ENCODE measurements around the gene SYMPK.
A peak's percentile ranks its signal among the peaks of the same experiment; 100 is the strongest.

Gene SYMPK

DNA sequence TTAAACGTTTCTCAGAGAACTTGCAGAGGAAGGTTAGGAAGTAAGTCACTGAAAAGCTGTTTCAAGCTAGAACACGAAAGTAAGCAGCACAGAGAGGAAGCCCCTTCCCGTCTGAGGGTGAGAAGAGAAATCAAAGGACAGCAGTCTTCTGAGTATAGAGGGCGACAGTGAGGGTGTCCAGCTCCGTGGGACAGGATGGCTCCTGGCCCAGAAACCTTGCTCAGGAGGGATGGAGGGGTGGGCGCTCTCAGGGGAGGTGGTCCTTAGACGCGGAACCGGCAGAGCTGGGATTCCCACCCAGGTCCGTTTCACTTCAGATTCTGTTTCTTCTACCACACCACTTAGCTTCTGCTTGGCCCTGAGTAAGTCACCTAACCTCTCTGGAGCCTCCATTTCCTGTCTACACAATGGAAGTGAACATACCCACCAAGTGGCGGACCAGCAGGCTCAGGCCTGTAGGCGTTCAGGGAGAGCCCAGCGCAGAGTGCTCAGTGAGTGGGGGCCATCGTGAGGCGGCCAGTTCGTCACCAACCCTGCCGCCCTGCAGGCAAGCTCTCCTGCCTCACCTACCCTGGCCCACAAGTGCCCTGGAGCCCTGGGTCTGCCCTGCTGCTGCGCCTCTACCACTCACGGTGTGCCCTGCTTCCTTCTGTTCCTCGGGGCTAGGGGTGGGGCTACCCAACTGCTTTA, 42.4 kb downstream of the SYMPK start:
- peak overlapping the region; percentile 20 for H3K27ac Mint-ChIP-seq
- peaks cover 7 to 25% of the 10 kb centered on the region in 2 donors for H3K4me1 Mint-ChIP-seq
- ATAC-seq (replicated peaks) (no peak), DNase-seq (no peak)
- no peak overlapping the region for H3K4me3 Mint-ChIP-seq
- H3K36me3 Mint-ChIP-seq = peaks cover 50 to 58% of the 10 kb centered on the region in 2 donors
- H3K27me3 Mint-ChIP-seq = peaks cover 0 to 4% of the 10 kb centered on the region in 2 donors
- no peaks in the 10 kb centered on the region for H3K9me3 Mint-ChIP-seq

DNA sequence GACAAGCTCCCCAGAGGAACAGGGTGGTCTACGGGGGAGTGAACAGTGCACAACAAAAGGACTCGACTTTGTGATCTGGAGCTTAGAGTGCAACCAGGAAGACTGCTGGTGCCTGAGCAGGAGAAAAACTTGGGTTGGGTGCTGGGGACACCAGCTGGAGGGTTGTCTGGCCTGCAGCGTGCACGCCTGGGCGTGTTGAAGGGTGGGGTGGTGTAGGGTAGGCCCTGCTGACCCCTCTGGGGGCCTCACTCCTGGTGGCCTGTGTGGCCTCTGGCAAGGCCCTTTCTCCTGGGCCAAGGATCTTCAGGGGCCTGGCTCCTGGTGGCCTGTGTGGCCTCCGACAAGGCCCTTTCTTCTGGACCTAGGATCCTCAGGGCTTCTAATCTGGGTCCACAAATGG, 43.2 kb downstream of the SYMPK start:
- no peak for ATAC-seq (replicated peaks)
- Mint-ChIP-seq H3K4me1 (peaks cover 9 to 27% of the 10 kb centered on the region in 2 donors), H3K27ac (no peak overlapping the region), H3K27me3 (peaks cover 0 to 6% of the 10 kb centered on the region in 2 donors), H3K4me3 (no peak overlapping the region), H3K9me3 (no peaks in the 10 kb centered on the region), H3K36me3 (peaks cover 49 to 54% of the 10 kb centered on the region in 2 donors)
- no peak for DNase-seq

DNA sequence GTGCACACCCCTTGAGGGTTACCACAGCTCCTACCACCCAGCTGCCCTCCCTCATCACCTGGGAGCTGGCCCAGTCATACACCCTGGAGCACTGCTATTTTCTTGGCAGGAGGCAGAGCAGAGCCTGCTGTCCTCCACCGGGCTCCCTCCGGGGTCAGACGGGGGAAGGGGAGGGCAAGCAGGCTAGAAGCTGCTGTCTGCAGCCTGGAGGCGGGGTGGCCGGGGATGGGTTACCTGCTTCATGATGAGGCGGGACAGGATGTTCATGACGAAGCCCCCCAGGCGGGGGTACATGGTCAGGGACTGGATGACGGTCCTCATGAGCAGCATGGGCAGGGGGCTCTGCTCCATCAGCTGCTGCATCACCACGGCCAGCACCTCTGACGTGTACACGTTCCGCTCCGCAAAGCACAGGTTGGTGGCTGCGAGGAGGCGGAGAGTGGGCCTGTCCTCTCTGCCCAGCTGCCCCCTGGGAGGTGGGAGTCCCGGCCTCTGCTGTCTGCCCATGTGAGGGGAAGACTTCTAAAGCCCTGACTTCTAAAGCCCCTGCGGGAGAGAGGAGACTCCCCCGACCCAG, 45.1 kb downstream of the SYMPK start:
- Mint-ChIP-seq H3K36me3 (peaks cover 46 to 52% of the 10 kb centered on the region in 2 donors), H3K4me3 (no peak overlapping the region), H3K27me3 (peaks cover under 1 to 21% of the 10 kb centered on the region in 2 donors), H3K4me1 (peaks cover 9 to 27% of the 10 kb centered on the region in 2 donors), H3K27ac (peak overlapping the region; percentile 31), H3K9me3 (no peaks in the 10 kb centered on the region)
- ATAC-seq (replicated peaks) (peak; percentile 6 to 17), DNase-seq (no peak)

DNA sequence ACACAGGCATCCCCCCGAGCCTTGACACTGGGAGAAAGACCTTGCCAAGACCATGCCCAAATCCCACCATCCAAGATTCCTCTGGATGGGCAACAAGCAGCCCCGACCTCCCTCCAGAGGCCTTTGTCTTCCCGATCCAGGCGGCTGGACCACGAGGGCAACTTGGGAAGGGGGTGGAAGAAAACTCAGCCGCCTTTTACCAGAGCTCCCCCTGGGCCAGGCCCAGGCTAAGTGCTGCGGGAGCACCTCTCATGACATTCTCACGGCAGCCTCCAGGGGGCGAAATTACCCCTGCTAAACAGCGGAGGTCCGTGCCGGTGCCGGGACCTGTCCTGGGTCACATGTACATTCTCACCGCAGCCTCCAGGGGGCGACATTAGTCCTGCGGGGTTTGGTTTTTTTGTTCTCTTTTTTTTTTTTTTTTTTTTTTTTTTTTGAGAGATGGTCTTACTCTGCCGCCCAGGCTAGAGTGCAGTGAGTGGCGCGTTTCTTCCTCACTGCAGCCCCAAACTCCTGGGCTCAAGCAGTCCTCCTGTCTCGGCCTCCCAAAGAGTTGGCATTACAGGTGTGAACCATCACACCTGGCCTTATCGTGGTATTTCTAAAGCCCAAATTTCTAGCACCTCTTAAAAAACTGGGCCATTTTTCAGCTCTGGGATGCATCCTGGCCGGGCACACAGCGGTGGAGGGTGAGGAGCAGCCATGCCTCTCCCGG, 45.8 kb downstream of the SYMPK start:
- peaks cover 7 to 27% of the 10 kb centered on the region in 2 donors for H3K27me3 Mint-ChIP-seq
- H3K27ac Mint-ChIP-seq = peak overlapping the region; percentile 20
- peaks cover 9 to 27% of the 10 kb centered on the region in 2 donors for H3K4me1 Mint-ChIP-seq
- DNase-seq = peak; percentile 91
- no peaks in the 10 kb centered on the region for H3K9me3 Mint-ChIP-seq
- ATAC-seq (replicated peaks) = peak; percentile 94 to 97
- H3K36me3 Mint-ChIP-seq = peaks cover 46 to 51% of the 10 kb centered on the region in 2 donors
- H3K4me3 Mint-ChIP-seq = peak overlapping the region in 1 of 2 donors; percentile 22

DNA sequence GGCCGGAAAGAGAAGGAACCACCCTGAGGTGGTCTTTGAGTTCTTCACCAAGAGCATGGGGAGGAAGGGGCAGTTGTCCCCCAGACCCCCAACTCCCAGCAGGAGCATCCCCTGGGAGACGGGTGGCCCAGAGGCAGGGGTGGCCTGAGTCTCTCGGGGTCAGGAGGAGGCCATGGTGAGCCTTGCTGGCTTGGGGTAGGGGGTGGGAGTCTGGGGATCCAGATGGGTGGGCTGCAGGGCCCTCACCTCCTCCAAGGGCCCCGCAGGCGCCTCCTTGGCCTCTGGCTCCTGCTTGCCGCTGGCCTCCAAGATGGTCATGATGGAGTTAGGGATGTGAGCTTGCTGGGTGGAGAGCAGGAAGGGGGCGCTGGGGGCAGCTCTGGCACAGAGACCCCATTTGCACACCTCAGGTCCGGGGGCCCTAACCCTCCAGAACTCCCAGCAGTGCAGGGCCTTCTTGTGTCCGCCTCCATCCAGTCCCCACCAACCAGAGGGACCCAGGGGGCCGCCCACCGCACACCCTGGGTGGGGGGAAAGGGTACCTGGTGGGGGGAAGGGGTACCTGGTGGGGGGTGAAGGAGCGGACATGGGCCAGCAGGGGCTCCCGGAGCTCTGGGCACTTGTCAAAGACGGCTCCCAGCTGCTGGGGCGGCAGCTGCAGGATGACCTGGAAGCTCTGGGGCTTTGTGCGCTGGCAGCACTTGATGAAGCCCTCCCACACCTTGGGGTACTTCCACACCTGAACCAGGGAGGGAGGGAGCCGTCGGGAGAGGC, 46.5 kb downstream of the SYMPK start:
- ATAC-seq (replicated peaks) (no peak), DNase-seq (no peak)
- H3K27ac Mint-ChIP-seq = no peak overlapping the region
- peaks cover 45 to 50% of the 10 kb centered on the region in 2 donors for H3K36me3 Mint-ChIP-seq
- H3K9me3 Mint-ChIP-seq = no peaks in the 10 kb centered on the region
- H3K4me3 Mint-ChIP-seq = no peak overlapping the region
- H3K27me3 Mint-ChIP-seq = peaks cover 8 to 29% of the 10 kb centered on the region in 2 donors
- peaks cover 9 to 27% of the 10 kb centered on the region in 2 donors for H3K4me1 Mint-ChIP-seq

DNA sequence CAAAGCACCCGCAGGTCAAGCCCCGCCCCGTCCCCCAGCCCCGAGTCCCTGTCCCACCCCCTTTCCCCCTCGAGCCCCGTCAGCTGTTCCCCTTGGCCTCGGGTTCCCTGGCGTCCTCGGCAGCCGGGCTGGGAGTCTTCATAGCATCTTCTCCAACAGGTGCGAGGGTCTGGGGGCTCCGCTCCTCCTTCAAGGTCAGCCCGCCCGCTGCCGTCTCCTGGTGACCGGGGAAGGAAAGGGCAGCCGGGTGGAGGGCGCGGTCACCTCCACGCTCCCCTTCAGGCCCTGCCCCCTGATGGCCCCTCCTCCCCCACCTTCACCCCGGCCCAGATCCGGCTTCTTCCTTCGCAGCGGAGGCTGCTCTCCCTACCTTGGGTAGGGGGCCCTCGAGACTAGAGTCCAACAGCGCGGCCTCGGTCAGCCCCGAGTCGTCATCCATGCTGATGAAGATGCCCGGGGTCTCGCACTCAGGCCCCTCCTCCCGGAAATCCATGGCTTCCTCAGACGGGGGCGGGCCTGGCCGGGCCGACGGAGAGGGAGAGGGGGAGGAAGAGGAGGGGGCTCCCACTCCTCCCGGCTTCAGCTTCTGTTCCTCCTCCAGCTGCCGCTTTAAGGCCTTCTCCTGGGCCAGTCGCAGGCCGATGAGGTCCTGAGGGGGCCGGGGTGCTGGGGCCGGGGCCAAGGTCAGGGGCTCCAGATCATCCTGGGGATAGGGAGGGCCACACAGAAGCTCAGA, 47.3 kb downstream of the SYMPK start:
- no peak for ATAC-seq (replicated peaks)
- no peak for DNase-seq
- peak overlapping the region; percentile 52 to 64 for H3K4me3 Mint-ChIP-seq
- H3K4me1 Mint-ChIP-seq = peaks cover 10 to 28% of the 10 kb centered on the region in 2 donors
- peak overlapping the region; percentile 66 for H3K27ac Mint-ChIP-seq
- no peaks in the 10 kb centered on the region for H3K9me3 Mint-ChIP-seq
- peaks cover 9 to 30% of the 10 kb centered on the region in 2 donors for H3K27me3 Mint-ChIP-seq
- H3K36me3 Mint-ChIP-seq = peaks cover 39 to 46% of the 10 kb centered on the region in 2 donors

DNA sequence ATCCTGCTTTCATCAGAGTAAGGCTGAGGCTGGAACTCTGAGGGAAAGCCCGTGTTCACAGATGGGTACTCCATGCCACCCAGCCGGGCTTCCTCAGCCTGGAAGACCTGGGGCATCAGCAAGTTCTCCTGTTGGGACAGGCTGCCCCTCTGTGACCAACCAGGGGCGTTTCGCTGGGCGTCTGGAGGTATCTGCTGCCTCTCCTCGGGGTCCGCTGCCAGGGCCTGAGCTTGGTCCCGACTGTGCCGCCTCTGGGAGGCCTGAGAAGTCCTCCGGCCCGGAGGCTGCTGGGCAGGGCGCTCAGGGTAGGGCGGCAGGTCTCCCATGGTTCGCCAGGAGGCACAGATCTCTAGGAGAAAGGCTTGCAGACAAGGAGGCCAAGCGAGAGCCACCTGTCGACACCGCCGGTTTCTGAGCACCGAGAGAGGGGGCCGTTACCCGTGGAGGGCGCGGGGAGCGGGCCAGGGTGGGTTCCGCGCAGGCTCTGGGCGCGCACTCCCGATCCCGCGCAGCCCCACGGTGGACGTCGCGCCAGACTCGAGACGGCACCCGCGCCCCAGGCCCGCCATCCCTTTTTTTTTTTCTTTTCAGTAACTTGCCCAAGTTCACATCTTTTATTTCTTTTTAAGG, 48.0 kb downstream of the SYMPK start, which contains the start of gene RSPH6A:
Gene RSPH6A (minus strand): TSS at position 458 of the 630 bp plus-strand sequence. CDS start 132 bp downstream, at position 326.
- no peaks in the 10 kb centered on the region for H3K9me3 Mint-ChIP-seq
- ATAC-seq (replicated peaks) (no peak), DNase-seq (no peak)
- peaks cover 12 to 35% of the 10 kb centered on the region in 2 donors for H3K27me3 Mint-ChIP-seq
- peak within 1 kb of the TSS; percentile 52 to 64 for H3K4me3 Mint-ChIP-seq
- peaks cover 13 to 34% of the 10 kb centered on the region in 2 donors for H3K4me1 Mint-ChIP-seq
- peak within 1 kb of the TSS; percentile 66 for H3K27ac Mint-ChIP-seq
- H3K36me3 Mint-ChIP-seq = peaks cover 38 to 43% of the 10 kb centered on the region in 2 donors

DNA sequence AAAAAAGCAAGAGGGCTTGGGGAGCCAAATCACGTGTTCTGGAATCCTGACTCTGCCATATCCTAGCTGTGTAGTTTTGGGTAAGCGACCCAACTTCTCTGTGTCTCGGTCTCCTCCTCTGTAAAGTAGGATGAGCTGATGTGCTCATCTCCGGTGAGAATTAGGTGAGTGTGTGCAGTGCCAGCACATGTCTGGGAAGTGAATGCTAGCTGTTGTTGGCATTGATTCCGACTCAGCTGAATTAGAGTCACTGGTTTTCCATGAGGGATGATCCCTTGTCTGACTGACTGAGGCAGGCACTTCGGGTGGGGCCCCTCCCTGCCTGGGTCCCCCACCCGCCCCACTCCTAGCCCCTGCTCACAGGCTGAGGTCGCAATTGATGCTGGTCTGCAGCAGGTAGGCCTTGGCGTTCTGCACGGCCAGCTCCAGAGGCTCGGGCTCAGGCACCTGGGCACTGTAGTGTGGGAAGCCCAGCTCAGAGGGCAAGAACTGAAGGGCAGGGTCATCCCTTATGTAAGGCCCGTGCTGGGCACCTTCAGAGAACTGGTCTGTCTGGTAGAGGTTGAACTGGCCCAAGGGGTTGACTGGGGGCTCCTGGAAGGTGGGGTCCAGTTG, 48.7 kb downstream of the SYMPK start:
- ATAC-seq (replicated peaks) (no peak), DNase-seq (no peak)
- Mint-ChIP-seq H3K4me1 (peaks cover 18 to 38% of the 10 kb centered on the region in 2 donors), H3K4me3 (no peak overlapping the region), H3K36me3 (peaks cover 32 to 36% of the 10 kb centered on the region in 2 donors), H3K27ac (peak overlapping the region; percentile 37), H3K9me3 (no peaks in the 10 kb centered on the region), H3K27me3 (peaks cover 12 to 39% of the 10 kb centered on the region in 2 donors)

DNA sequence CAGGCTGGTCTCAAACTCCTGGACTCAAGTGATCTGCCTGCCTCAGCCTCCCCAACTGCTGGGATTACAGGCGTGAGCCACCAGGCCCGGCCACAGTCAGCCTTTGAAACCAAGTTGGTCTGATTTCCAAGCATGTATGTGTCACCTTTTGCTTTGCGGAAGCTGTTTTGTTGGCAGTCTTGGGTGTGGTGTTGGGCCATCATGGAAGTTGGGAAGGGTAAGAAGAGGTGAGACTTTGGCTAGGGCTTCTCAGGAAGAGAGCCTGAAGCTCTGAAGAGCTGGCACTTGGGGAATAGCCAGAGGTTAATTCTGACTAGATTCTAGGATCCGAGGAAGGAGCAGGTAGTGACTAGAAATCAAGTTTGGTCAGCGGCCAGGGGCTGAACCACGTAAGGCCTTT, 50.6 kb downstream of the SYMPK start:
- Mint-ChIP-seq H3K9me3 (no peaks in the 10 kb centered on the region), H3K4me3 (no peak overlapping the region), H3K27ac (no peak overlapping the region), H3K4me1 (peaks cover 14 to 31% of the 10 kb centered on the region in 2 donors), H3K36me3 (peaks cover 25 to 26% of the 10 kb centered on the region in 2 donors), H3K27me3 (peaks cover 12 to 41% of the 10 kb centered on the region in 2 donors)
- DNase-seq = no peak
- ATAC-seq (replicated peaks) = no peak

DNA sequence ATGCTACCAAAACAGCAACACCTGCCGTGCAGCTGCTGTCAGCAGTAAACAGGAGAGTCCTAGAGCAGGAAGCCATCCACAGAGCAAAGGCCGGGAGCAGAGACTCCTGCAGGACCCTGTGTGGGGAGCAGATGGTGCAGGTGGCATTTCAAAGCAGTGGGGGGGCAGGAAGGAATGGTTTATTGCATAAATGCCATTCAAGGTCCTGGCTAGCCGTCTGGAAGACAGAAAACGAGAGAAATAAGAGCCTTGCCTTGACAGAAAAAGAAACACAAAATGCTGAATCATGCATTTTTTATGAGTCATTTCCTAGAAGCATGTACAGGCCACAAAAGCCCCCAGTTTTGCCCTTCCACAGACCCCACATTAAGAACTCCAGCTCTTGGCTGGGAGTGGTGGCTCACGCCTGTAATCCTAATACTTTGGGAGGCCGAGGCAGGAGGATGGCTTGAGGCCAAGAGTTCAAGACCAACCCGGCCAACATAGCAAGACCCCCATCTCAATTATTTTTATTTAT, 53.2 kb downstream of the SYMPK start:
- no peaks in the 10 kb centered on the region for H3K9me3 Mint-ChIP-seq
- ATAC-seq (replicated peaks) (peak; percentile 42 to 46), DNase-seq (no peak)
- H3K27ac Mint-ChIP-seq = peak overlapping the region; percentile 76
- H3K4me3 Mint-ChIP-seq = peak overlapping the region; percentile 1 to 33
- peaks cover 12 to 15% of the 10 kb centered on the region in 2 donors for H3K4me1 Mint-ChIP-seq
- peaks cover 12 to 35% of the 10 kb centered on the region in 2 donors for H3K27me3 Mint-ChIP-seq
- H3K36me3 Mint-ChIP-seq = peaks cover 10 to 14% of the 10 kb centered on the region in 2 donors

DNA sequence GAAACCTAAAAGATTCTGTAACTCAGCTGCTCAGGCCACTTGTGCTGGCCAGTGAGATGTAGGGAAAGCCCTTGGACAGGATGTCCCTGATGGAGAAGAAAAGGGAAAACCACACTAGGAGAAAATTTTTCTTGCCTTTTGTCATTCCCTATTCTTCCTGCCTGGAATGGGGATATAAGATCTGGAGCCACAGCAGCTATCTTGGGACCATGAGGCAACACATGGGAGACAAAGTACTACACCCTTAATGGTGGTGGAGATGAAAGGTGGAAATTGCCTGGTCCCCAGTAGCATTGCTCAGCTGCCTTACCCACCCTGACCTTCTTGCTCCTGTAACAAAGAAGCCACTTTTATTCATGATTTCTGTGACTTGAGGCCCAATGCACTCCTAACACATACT, 57.2 kb downstream of the SYMPK start:
- Mint-ChIP-seq H3K27me3 (peaks cover 11 to 35% of the 10 kb centered on the region in 2 donors), H3K36me3 (no peaks in the 10 kb centered on the region), H3K4me1 (peaks cover 12 to 15% of the 10 kb centered on the region in 2 donors), H3K9me3 (no peaks in the 10 kb centered on the region), H3K27ac (no peak overlapping the region), H3K4me3 (no peak overlapping the region)
- DNase-seq (no peak), ATAC-seq (replicated peaks) (no peak)

DNA sequence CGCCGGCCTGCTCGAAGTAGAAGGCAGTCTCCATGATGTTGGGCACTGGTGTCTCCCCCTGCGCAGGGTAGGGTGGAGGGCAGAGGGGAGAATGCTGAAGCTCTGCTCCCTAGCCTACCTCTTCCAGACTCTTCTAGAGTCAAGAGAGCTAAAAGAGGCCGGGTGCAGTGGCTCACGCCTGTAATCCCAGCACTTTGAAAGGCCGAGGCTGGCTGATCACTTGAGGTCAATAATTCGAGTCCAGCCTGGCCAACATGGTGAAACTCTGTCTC, 58.1 kb downstream of the SYMPK start:
- H3K27me3 Mint-ChIP-seq = peaks cover 10 to 38% of the 10 kb centered on the region in 2 donors
- ATAC-seq (replicated peaks) = no peak
- peaks cover 8 to 12% of the 10 kb centered on the region in 2 donors for H3K4me1 Mint-ChIP-seq
- no peak overlapping the region for H3K4me3 Mint-ChIP-seq
- DNase-seq = no peak
- H3K36me3 Mint-ChIP-seq = no peaks in the 10 kb centered on the region
- H3K27ac Mint-ChIP-seq = no peak overlapping the region
- H3K9me3 Mint-ChIP-seq = no peaks in the 10 kb centered on the region

All from stimulated activated naive B cell treated with anti-CD40 and anti-IgM and Interleukin-4, amounts not matched to agents 10 μg/mL and 1 μg/mL and 100 μg/mL, for 72 hours (primary cell).